Vagina (tissue), 2 donors: Measurements from ENCODE around the gene HBA1. TPM values are rescaled to one million over a fixed set of nuclear protein-coding genes. Genes with fewer than 3 reads are reported as not detected.
"Not testable (repeated sequence)": the region's sequence is repeated elsewhere in the genome, so short reads cannot be mapped to it uniquely, and the experiment has no call there.

Source experiments
- DNase-seq, 2 donors: peaks; one replicate each; pipeline ENCODE4 v3.0.0-alpha.2; 2017; ENCODE audit errors: extremely low spot score in 2 of 2
- H3K27ac ChIP-seq: fragments of 200-600 bp; sonication (generic); one replicate; pipeline ENCODE4 v1.5.1; 2019
- H3K27me3 ChIP-seq: fragments of 200-600 bp; sonication (generic); one replicate; pipeline ENCODE4 v1.5.1; 2019
- H3K36me3 ChIP-seq, 2 donors: fragments of 200-600 bp; sonication (generic); one replicate each; pipeline ENCODE4 v1.5.1; 2017 to 2019
- H3K4me1 ChIP-seq: fragments of 200-600 bp; sonication (generic); one replicate; pipeline ENCODE4 v1.5.1; 2019
- H3K4me3 ChIP-seq, 2 donors: fragments of 200-600 bp; sonication (generic); 1 replicate in 1 of 2; 2 replicates in 1 of 2; pipeline ENCODE4 v1.5.1; 2016 to 2019
- H3K9me3 ChIP-seq: fragments of 200-600 bp; sonication (generic); one replicate; pipeline ENCODE4 v1.5.1; 2019
- POLR2A ChIP-seq, 2 donors: fragments of 450-650 bp; IDR thresholded peaks; one replicate each; pipeline ENCODE4 v1.6.1; 2017; ENCODE audit warnings: antibody characterized with exemption in 2 of 2, mild to moderate bottlenecking in 2 of 2, moderate library complexity in 2 of 2
- POLR2AphosphoS5 ChIP-seq, 2 donors: sonication (generic); formaldehyde crosslinking; IDR thresholded peaks; one replicate each; pipeline ENCODE4 v1.9.0; 2017; ENCODE audit warnings: antibody characterized with exemption in 2 of 2, mild to moderate bottlenecking in 2 of 2, low read depth in 1 of 2; ENCODE audit not compliant: insufficient read depth in 1 of 2
- intact Hi-C: fragments of 100-400 bp; cut with DNase I; formaldehyde crosslinking; loops from one replicate; pipeline ENCODE4 v1.15.1; 2023
- total RNA-seq: library from RNA; depleted of rRNA; stranded (reverse); fragments of >200 nt; gene quantifications from one replicate; pipeline ENCODE4 v1.2.3, GENCODE V29; 2016
- TF ChIP-seq, protein P1 (sequence below), 3 experiments: fragments of 450-650 bp in 2 of 3; fragments of 200-600 bp in 1 of 3; sonication (generic) in 1 of 3; IDR thresholded peaks; one replicate each; pipeline ENCODE4 v1.5.1; 2017 to 2019; ENCODE audit warnings: antibody characterized with exemption in 3 of 3, mild to moderate bottlenecking in 2 of 3, moderate library complexity in 2 of 3

Gene HBA1
- 523 TPM for total RNA-seq

DNA sequence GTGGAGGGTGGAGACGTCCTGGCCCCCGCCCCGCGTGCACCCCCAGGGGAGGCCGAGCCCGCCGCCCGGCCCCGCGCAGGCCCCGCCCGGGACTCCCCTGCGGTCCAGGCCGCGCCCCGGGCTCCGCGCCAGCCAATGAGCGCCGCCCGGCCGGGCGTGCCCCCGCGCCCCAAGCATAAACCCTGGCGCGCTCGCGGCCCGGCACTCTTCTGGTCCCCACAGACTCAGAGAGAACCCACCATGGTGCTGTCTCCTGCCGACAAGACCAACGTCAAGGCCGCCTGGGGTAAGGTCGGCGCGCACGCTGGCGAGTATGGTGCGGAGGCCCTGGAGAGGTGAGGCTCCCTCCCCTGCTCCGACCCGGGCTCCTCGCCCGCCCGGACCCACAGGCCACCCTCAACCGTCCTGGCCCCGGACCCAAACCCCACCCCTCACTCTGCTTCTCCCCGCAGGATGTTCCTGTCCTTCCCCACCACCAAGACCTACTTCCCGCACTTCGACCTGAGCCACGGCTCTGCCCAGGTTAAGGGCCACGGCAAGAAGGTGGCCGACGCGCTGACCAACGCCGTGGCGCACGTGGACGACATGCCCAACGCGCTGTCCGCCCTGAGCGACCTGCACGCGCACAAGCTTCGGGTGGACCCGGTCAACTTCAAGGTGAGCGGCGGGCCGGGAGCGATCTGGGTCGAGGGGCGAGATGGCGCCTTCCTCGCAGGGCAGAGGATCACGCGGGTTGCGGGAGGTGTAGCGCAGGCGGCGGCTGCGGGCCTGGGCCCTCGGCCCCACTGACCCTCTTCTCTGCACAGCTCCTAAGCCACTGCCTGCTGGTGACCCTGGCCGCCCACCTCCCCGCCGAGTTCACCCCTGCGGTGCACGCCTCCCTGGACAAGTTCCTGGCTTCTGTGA lies at the start of gene HBA1:
Gene HBA1, plus strand, starts transcription at position 204 of the 906 bp plus-strand sequence. Its CDS starts 37 bp downstream, at position 241.
- DNase-seq, H3K27ac ChIP-seq, H3K36me3 ChIP-seq, H3K9me3 ChIP-seq, H3K4me3 ChIP-seq, intact Hi-C loops: not testable (repeated sequence)
- Histone ChIP-seq H3K27me3 (peaks cover 12% of the 10 kb centered on the region), H3K4me1 (peaks cover 22% of the 10 kb centered on the region)

DNA sequence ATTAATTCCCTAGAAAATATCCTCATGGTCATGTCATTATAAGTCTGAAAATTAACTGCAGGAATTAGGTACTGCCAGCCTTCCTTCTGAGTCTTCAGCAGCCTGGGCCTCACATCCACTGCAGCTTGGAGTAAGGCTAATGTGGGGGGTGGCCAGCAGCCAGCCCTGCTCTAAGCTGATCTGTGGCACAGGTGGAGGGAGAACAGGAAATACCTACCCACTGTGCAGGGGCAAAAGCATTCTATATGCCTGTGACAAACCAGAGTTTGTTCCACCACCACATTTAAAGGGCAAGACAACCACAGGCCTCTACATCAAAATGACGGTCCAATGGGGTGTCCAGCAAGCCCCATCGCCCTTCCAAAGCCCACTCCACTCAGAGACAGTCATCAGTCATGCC lies 47.4 kb upstream of the HBA1 start:
- Histone ChIP-seq H3K27me3 (no peaks in the 10 kb centered on the region), H3K9me3 (no peaks in the 10 kb centered on the region), H3K27ac (no peak overlapping the region), H3K4me1 (no peaks in the 10 kb centered on the region), H3K36me3 (no peaks in the 10 kb centered on the region), H3K4me3 (no peak overlapping the region)
- intact Hi-C loops = no loop called here
- TF ChIP-seq, protein P1, sequence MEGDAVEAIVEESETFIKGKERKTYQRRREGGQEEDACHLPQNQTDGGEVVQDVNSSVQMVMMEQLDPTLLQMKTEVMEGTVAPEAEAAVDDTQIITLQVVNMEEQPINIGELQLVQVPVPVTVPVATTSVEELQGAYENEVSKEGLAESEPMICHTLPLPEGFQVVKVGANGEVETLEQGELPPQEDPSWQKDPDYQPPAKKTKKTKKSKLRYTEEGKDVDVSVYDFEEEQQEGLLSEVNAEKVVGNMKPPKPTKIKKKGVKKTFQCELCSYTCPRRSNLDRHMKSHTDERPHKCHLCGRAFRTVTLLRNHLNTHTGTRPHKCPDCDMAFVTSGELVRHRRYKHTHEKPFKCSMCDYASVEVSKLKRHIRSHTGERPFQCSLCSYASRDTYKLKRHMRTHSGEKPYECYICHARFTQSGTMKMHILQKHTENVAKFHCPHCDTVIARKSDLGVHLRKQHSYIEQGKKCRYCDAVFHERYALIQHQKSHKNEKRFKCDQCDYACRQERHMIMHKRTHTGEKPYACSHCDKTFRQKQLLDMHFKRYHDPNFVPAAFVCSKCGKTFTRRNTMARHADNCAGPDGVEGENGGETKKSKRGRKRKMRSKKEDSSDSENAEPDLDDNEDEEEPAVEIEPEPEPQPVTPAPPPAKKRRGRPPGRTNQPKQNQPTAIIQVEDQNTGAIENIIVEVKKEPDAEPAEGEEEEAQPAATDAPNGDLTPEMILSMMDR (IDR thresholded peaks at IDR 0.05) = no peak
- TF ChIP-seq POLR2A (IDR thresholded peaks at IDR 0.05) (no peak), POLR2AphosphoS5 (IDR thresholded peaks at IDR 0.05; ENCODE audit: insufficient read depth in 1 of 2, low read depth in 1 of 2) (no peak)
- DNase-seq = no peak

DNA sequence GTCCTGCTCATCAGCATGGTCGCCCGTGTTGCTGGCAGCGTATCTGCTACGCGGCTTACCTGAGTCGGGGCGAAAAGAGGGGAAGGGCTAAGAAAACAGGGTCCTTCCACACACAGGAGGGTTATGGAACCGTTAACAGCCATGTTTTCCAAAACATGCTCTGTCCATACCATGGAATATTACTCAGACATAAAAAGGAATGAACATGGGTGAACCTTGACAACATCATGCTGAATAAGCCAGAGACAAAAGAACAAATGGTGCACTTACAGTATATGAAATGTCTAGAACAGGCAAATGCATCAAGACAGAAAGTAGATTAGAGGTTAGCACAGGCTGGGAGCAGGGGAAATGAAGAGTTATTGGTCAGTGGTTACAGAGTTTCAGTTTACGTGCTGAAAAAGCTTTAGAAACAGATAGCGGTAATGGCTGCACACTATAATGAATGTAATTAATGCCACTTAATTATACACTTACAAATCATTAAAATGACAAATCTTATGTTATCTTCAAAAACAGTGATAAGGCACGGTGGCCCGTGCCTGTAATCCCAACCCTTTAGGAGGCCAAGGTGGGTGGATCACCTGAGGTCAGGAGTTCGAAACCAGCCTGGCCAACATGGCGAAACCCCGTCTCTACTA lies 45.8 kb upstream of the HBA1 start:
- TF ChIP-seq POLR2A (IDR thresholded peaks at IDR 0.05) (no peak), POLR2AphosphoS5 (IDR thresholded peaks at IDR 0.05; ENCODE audit: insufficient read depth in 1 of 2, low read depth in 1 of 2) (no peak)
- TF ChIP-seq, protein P1 (IDR thresholded peaks at IDR 0.05) = no peak
- Histone ChIP-seq H3K4me3 (no peak overlapping the region), H3K36me3 (no peaks in the 10 kb centered on the region), H3K27ac (no peak overlapping the region), H3K9me3 (no peaks in the 10 kb centered on the region), H3K27me3 (no peaks in the 10 kb centered on the region), H3K4me1 (peaks cover 6% of the 10 kb centered on the region)
- no peak for DNase-seq
- intact Hi-C loops = no loop called here

DNA sequence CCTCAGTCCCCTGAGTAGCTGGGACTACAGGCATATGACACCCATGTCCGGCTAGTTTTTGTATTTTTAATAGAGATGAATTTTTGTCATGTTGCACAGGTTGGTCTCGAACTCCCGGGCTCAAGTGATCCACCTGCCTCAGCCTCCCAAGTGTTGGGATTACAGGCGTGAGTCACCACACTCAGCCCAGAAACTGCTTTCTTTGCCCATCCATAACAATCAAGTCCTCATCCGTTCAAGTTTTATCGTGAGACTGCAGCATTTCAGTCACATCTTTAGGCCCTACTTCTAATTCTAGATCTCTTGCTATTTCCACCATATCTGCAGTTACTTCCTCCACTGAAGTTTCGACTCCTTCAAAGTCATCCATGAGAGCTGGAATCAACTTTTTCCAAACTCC lies 44.4 kb upstream of the HBA1 start:
- intact Hi-C loops = no loop called here
- Histone ChIP-seq H3K9me3 (no peaks in the 10 kb centered on the region), H3K27ac (no peak overlapping the region), H3K36me3 (no peaks in the 10 kb centered on the region), H3K27me3 (no peaks in the 10 kb centered on the region), H3K4me3 (no peak overlapping the region), H3K4me1 (peaks cover 15% of the 10 kb centered on the region)
- TF ChIP-seq POLR2A (IDR thresholded peaks at IDR 0.05) (no peak), POLR2AphosphoS5 (IDR thresholded peaks at IDR 0.05; ENCODE audit: insufficient read depth in 1 of 2, low read depth in 1 of 2) (no peak)
- TF ChIP-seq, protein P1 (IDR thresholded peaks at IDR 0.05) = no peak
- no peak for DNase-seq

DNA sequence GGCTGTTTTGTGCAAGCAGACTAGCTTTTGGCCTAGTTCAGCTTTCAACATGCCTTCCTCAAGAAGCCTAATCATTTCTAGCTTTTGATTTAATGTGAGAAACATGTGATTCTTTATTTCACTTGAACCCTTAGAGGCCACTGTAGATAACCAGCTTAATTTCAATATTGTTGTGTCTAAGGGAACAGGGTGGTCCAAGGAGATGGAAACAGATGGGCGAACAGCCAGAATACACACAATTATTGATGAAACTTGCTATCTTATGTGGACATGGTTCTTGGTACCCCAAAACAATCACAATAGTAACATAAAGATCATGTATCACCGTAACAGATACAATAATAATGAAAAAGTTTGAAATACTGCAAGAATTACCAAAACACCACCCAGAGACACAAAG lies 42.8 kb upstream of the HBA1 start:
- DNase-seq = no peak
- H3K36me3 ChIP-seq = no peaks in the 10 kb centered on the region
- peaks cover 24% of the 10 kb centered on the region for H3K4me1 ChIP-seq
- intact Hi-C loops = no loop called here
- no peak overlapping the region for H3K4me3 ChIP-seq
- no peaks in the 10 kb centered on the region for H3K27me3 ChIP-seq
- H3K9me3 ChIP-seq = no peaks in the 10 kb centered on the region
- no peak overlapping the region for H3K27ac ChIP-seq
- TF ChIP-seq, protein P1 (IDR thresholded peaks at IDR 0.05) = no peak
- TF ChIP-seq POLR2A (IDR thresholded peaks at IDR 0.05) (no peak), POLR2AphosphoS5 (IDR thresholded peaks at IDR 0.05; ENCODE audit: insufficient read depth in 1 of 2, low read depth in 1 of 2) (no peak)
